PC-9 (cell line): ENCODE results near the gene DCLRE1C.
"Not testable (repeated sequence)": the region's sequence is repeated elsewhere in the genome, so short reads cannot be mapped to it uniquely, and the experiment has no call there.

Experiments used
- CTCF ChIP-seq: fragments of 200-600 bp; sonication (generic); conservative IDR thresholded peaks from 2 replicates; pipeline ENCODE4 v1.6.1; 2017; ENCODE audit warnings: mixed run types, antibody characterized with exemption, mild to moderate bottlenecking, moderate library complexity
- EZH2 ChIP-seq: fragments of 200-600 bp; sonication (generic); IDR thresholded peaks from 2 replicates; pipeline ENCODE4 v1.8.0; 2017; ENCODE audit warnings: antibody characterized with exemption, low read depth

GRCh38 chr10:14864871-14865270 lies 89.0 kb downstream of the DCLRE1C start:
- TF ChIP-seq CTCF, EZH2: not testable (repeated sequence)
